ENCODE measurements around the gene CAPZA1.

Gene CAPZA1

GRCh38 chr1:112629256-112629655 lies 9.6 kb downstream of the CAPZA1 start:
- Histone ChIP-seq H3K4me2 (ENCODE audit: low read length) (no peak overlapping the region), H3K9ac (ENCODE audit: low read length) (no peak overlapping the region), H2AFZ (ENCODE audit: low read depth, low read length) (no peak overlapping the region), H3K9me3 (ENCODE audit: insufficient read depth, low read length) (no peaks in the 10 kb centered on the region), H3K79me2 (ENCODE audit: low read length) (peaks cover 100% of the 10 kb centered on the region), H3K27ac (ENCODE audit: low read length) (no peak overlapping the region), H3K36me3 (replicated peaks; ENCODE audit: low read depth, low read length) (peaks cover 35% of the 10 kb centered on the region), H4K20me1 (ENCODE audit: insufficient read depth, low read length) (peaks cover 95% of the 10 kb centered on the region), H3K27me3 (ENCODE audit: low read depth, low read length) (no peaks in the 10 kb centered on the region), H3K4me3 (ENCODE audit: low read length) (no peak overlapping the region), H3K4me1 (ENCODE audit: low read length) (peaks cover 16% of the 10 kb centered on the region)
- no peak for TF ChIP-seq EZH2phosphoT487 (IDR thresholded peaks at IDR 0.05; ENCODE audit: low read depth)
- TF ChIP-seq CTCF (IDR thresholded peaks at IDR 0.05; ENCODE audit: low read depth, low read length): no peak

- peaks cover 100% of the 10 kb centered on the region for H3K79me2 ChIP-seq (ENCODE audit: low read length)
- H3K4me1 ChIP-seq (ENCODE audit: low read length): peaks cover 38% of the 10 kb centered on the region
- H3K27ac ChIP-seq (ENCODE audit: low read length): no peak overlapping the region
- no peak for TF ChIP-seq CTCF (IDR thresholded peaks at IDR 0.05; ENCODE audit: low read depth, low read length)
- no peak for TF ChIP-seq EZH2phosphoT487 (IDR thresholded peaks at IDR 0.05; ENCODE audit: low read depth)
- H3K9ac ChIP-seq (ENCODE audit: low read length): no peak overlapping the region
- peaks cover 29% of the 10 kb centered on the region for H3K36me3 ChIP-seq (replicated peaks; ENCODE audit: low read depth, low read length)
- H3K4me3 ChIP-seq (ENCODE audit: low read length): no peak overlapping the region
- no peaks in the 10 kb centered on the region for H3K9me3 ChIP-seq (ENCODE audit: insufficient read depth, low read length)
- peaks cover 92% of the 10 kb centered on the region for H4K20me1 ChIP-seq (ENCODE audit: insufficient read depth, low read length)
- no peaks in the 10 kb centered on the region for H3K27me3 ChIP-seq (ENCODE audit: low read depth, low read length)
- H2AFZ ChIP-seq (ENCODE audit: low read depth, low read length): no peak overlapping the region
- H3K4me2 ChIP-seq (ENCODE audit: low read length): no peak overlapping the region
Observed at GRCh38 chr1:112633628-112634027, 14.0 kb downstream of the CAPZA1 start.

DNA sequence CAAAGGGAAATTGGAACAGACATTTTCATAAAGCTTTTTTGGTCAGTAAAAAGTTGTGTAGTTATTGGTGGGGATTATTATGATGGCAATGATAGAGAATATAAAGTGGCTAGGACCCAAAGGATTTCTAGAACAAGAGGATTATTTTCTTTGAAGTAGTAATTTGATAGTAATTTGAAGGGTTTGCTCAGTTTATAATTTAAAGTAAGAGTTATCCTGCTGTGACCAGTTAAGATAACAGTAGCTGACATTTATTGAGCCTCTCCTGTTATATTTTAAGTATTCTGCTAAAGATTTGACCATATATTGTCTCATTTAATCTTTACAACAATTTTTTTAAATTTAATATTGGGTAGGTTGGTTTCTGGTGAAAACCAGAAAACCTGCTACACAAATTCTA lies 14.7 kb downstream of the CAPZA1 start:
- Histone ChIP-seq H4K20me1 (ENCODE audit: insufficient read depth, low read length) (peaks cover 89% of the 10 kb centered on the region), H3K27me3 (ENCODE audit: low read depth, low read length) (no peaks in the 10 kb centered on the region)

GRCh38 chr1:112636056-112636455 lies 16.4 kb downstream of the CAPZA1 start:
- H2AFZ ChIP-seq (ENCODE audit: low read depth, low read length): no peak overlapping the region
- H3K79me2 ChIP-seq (ENCODE audit: low read length): peaks cover 89% of the 10 kb centered on the region
- H3K9me3 ChIP-seq (ENCODE audit: insufficient read depth, low read length): no peaks in the 10 kb centered on the region
- TF ChIP-seq EZH2phosphoT487 (IDR thresholded peaks at IDR 0.05; ENCODE audit: low read depth) (no peak), CTCF (IDR thresholded peaks at IDR 0.05; ENCODE audit: low read depth, low read length) (no peak)
- peaks cover 24% of the 10 kb centered on the region for H3K36me3 ChIP-seq (replicated peaks; ENCODE audit: low read depth, low read length)
- peaks cover 76% of the 10 kb centered on the region for H4K20me1 ChIP-seq (ENCODE audit: insufficient read depth, low read length)
- peaks cover 37% of the 10 kb centered on the region for H3K4me1 ChIP-seq (ENCODE audit: low read length)
- H3K27me3 ChIP-seq (ENCODE audit: low read depth, low read length): no peaks in the 10 kb centered on the region
- H3K4me2 ChIP-seq (ENCODE audit: low read length): peak overlapping the region; percentile 81
- H3K9ac ChIP-seq (ENCODE audit: low read length): peak overlapping the region; percentile 33; the same call in 1 of the 2 replicates
- peak overlapping the region; percentile 68 for H3K4me3 ChIP-seq (ENCODE audit: low read length)
- H3K27ac ChIP-seq (ENCODE audit: low read length): peak overlapping the region; percentile 78

More for the DNA sequence above, 14.7 kb downstream of the CAPZA1 start:
- Histone ChIP-seq H3K9ac (ENCODE audit: low read length) (no peak overlapping the region), H3K4me2 (ENCODE audit: low read length) (peak overlapping the region; percentile 81), H3K27ac (ENCODE audit: low read length) (peak overlapping the region; percentile 78), H3K36me3 (replicated peaks; ENCODE audit: low read depth, low read length) (peaks cover 29% of the 10 kb centered on the region), H3K4me1 (ENCODE audit: low read length) (peaks cover 37% of the 10 kb centered on the region), H3K4me3 (ENCODE audit: low read length) (peak overlapping the region; percentile 68), H3K9me3 (ENCODE audit: insufficient read depth, low read length) (no peaks in the 10 kb centered on the region), H2AFZ (ENCODE audit: low read depth, low read length) (no peak overlapping the region), H3K79me2 (ENCODE audit: low read length) (peaks cover 99% of the 10 kb centered on the region)
- no peak for TF ChIP-seq EZH2phosphoT487 (IDR thresholded peaks at IDR 0.05; ENCODE audit: low read depth)
- no peak for TF ChIP-seq CTCF (IDR thresholded peaks at IDR 0.05; ENCODE audit: low read depth, low read length)

All from OCI-LY3 (cell line).